Measurements from ENCODE around the gene SLC35G2.

SLC35G2 gene

DNA sequence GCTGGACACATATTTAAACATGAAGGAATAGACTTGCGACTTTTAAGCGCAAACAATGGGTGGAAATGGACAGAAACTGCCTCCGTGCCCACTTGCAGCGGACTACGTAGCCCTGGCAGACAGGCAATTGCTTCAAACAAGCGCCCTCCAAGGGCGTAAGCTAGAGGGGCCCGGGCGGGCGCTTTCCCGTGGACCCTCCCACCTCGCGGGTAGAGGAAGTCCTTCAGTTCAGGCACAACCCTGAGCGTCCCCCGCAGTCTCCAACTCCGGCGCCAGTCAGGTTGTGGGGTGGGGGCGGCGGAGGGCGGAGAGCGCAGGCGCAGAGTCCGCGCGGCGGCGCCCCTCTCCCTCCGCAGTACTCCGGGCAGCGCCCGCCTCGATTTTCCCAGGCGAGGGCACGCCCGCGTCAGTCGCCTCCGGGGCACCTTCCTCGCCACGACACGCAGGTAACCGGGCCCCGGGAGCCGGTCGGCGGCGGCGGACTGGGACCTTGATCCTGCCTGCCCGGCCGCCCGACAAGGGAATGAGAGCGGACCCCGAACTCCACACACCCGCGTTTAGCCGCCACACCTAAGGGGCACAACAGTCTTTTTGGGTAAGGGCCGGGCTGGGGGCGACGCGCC lies at the start of gene SLC35G2:
Gene SLC35G2, plus strand, starts transcription at position 358 of the 623 bp plus-strand sequence. CDS start 35,335 bp downstream, outside the sequence.
- TF ChIP-seq, protein P1, sequence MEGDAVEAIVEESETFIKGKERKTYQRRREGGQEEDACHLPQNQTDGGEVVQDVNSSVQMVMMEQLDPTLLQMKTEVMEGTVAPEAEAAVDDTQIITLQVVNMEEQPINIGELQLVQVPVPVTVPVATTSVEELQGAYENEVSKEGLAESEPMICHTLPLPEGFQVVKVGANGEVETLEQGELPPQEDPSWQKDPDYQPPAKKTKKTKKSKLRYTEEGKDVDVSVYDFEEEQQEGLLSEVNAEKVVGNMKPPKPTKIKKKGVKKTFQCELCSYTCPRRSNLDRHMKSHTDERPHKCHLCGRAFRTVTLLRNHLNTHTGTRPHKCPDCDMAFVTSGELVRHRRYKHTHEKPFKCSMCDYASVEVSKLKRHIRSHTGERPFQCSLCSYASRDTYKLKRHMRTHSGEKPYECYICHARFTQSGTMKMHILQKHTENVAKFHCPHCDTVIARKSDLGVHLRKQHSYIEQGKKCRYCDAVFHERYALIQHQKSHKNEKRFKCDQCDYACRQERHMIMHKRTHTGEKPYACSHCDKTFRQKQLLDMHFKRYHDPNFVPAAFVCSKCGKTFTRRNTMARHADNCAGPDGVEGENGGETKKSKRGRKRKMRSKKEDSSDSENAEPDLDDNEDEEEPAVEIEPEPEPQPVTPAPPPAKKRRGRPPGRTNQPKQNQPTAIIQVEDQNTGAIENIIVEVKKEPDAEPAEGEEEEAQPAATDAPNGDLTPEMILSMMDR (IDR thresholded peaks at IDR 0.05; ENCODE audit: insufficient read depth, low read depth, low read length, missing control alignments), result no peak
- H3K4me3 ChIP-seq (ENCODE audit: low read length), result peak within 1 kb of the TSS; percentile 52
- DNase-seq (ENCODE audit: low read depth), result peak; percentile 17

GRCh38 chr3:136772709-136773108 lies 46.2 kb upstream of the SLC35G2 start:
- TF ChIP-seq, protein P1 (IDR thresholded peaks at IDR 0.05; ENCODE audit: insufficient read depth, low read depth, low read length, missing control alignments), result no peak
- no peak overlapping the region for H3K4me3 ChIP-seq (ENCODE audit: low read length)
- peak; percentile 54 for DNase-seq (ENCODE audit: low read depth)

DNA sequence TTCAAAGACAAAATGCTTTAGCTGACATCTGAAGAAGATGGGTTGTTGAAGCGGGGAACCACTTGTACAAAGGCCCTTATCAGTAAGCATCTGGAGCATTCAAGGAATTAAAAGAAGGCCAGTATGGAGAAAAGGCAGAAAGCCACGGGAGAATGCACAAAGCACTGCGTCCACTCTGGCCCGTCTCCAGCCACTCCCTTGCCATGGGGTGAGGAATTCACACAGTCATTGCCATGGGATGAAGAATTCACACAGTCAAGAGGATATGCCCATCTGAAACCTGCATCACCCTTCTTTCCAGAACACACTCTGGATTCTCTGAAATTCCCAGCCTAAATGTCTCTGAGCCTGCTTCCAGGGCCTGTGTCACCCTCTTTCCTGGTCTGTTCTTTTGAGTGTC lies 40.1 kb upstream of the SLC35G2 start:
- TF ChIP-seq, protein P1 (IDR thresholded peaks at IDR 0.05; ENCODE audit: insufficient read depth, low read depth, low read length, missing control alignments), result no peak
- no peak for DNase-seq (ENCODE audit: low read depth)
- no peak overlapping the region for H3K4me3 ChIP-seq (ENCODE audit: low read length)

- H3K4me3 ChIP-seq (ENCODE audit: low read length), result no peak overlapping the region
- TF ChIP-seq, protein P1 (IDR thresholded peaks at IDR 0.05; ENCODE audit: insufficient read depth, low read depth, low read length, missing control alignments), result no peak
- DNase-seq (ENCODE audit: low read depth), result no peak
These were observed 38.2 kb upstream of the SLC35G2 start for GRCh38 chr3:136780741-136781140.

DNA sequence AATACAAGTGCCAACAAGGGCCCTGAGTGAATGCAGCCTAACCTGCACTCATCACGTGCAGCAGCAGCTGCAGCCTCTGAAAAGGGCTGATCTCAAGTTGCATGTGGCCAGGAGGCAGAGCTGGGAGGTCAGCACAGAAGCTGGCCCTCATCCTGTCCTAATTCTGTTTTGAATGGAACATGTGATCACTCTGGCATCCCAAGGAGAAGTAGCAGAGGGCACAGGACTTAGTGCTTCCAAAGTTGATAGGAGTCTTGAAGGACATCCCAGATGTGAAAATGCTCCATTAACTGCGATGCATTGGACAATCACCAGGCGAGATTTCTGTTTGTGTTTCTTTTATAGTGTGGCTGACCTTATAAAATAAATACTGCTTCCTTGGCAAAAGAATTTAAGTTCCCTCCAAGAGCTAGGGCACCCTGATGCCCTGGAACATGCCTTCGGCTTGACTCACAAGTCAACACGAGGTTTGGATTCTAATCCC lies 35.2 kb upstream of the SLC35G2 start:
- TF ChIP-seq, protein P1 (IDR thresholded peaks at IDR 0.05; ENCODE audit: insufficient read depth, low read depth, low read length, missing control alignments), result no peak
- no peak for DNase-seq (ENCODE audit: low read depth)

GRCh38 chr3:136787349-136787748 lies 31.6 kb upstream of the SLC35G2 start:
- DNase-seq (ENCODE audit: low read depth), result no peak
- H3K4me3 ChIP-seq (ENCODE audit: low read length), result no peak overlapping the region
- TF ChIP-seq, protein P1 (IDR thresholded peaks at IDR 0.05; ENCODE audit: insufficient read depth, low read depth, low read length, missing control alignments), result no peak

More for the DNA sequence above, 35.2 kb upstream of the SLC35G2 start:
- H3K4me3 ChIP-seq (ENCODE audit: low read length), result no peak overlapping the region

GRCh38 chr3:136788154-136788553 lies 30.8 kb upstream of the SLC35G2 start:
- no peak overlapping the region for H3K4me3 ChIP-seq (ENCODE audit: low read length)
- TF ChIP-seq, protein P1 (IDR thresholded peaks at IDR 0.05; ENCODE audit: insufficient read depth, low read depth, low read length, missing control alignments), result no peak
- DNase-seq (ENCODE audit: low read depth), result no peak

Data from epithelial cell of esophagus (primary cell).